GM12864 (cell line): Measurements from ENCODE around the gene FCN2.

Source experiments
- DNase-seq: peaks from one replicate; pipeline ENCODE4 v3.0.0-alpha.2; 2011; ENCODE audit warnings: low read depth
- H3K4me3 ChIP-seq: 2 replicates; pipeline ENCODE4 v1.5.1; 2011; ENCODE audit warnings: mild to moderate bottlenecking, low read depth, low read length, control low read depth
- TF ChIP-seq, protein P1 (sequence below): IDR thresholded peaks from 2 replicates; pipeline ENCODE4 v1.5.1; 2011; ENCODE audit warnings: low read depth, mild to moderate bottlenecking, moderate library complexity, low read length, control low read depth, inconsistent platforms; ENCODE audit errors: missing control alignments

The FCN2 gene

DNA sequence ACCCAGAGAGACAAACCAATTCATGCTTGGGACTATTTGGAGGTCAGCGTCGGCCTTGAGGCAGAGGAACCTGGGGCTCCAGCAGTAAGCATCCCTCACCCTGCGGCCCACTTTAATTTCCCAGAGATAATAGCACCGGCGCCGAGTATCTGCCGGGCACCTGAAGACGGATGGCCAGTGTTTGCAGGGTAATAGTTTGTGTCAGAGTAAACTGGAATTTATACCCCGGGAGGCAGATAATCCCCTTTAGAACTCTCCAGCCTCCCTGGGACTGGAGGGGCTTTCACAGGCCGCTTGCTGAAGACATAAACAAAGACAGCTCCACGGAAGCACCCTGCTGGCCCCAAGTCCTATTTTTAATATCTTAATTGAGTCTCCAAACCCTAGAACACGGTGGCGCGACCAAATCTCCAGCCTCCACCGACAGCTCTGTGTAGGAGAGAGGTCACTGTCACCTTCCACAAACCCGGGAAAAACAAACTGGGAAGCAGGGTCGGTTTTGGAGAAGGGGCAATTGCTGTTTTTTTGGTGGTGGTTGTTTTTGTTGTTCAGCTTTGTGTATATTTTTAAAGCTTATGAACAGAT is 54.5 kb downstream of the FCN2 start:
- no peak overlapping the region for H3K4me3 ChIP-seq
- TF ChIP-seq, protein P1, sequence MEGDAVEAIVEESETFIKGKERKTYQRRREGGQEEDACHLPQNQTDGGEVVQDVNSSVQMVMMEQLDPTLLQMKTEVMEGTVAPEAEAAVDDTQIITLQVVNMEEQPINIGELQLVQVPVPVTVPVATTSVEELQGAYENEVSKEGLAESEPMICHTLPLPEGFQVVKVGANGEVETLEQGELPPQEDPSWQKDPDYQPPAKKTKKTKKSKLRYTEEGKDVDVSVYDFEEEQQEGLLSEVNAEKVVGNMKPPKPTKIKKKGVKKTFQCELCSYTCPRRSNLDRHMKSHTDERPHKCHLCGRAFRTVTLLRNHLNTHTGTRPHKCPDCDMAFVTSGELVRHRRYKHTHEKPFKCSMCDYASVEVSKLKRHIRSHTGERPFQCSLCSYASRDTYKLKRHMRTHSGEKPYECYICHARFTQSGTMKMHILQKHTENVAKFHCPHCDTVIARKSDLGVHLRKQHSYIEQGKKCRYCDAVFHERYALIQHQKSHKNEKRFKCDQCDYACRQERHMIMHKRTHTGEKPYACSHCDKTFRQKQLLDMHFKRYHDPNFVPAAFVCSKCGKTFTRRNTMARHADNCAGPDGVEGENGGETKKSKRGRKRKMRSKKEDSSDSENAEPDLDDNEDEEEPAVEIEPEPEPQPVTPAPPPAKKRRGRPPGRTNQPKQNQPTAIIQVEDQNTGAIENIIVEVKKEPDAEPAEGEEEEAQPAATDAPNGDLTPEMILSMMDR: no peak
- DNase-seq: no peak

DNA sequence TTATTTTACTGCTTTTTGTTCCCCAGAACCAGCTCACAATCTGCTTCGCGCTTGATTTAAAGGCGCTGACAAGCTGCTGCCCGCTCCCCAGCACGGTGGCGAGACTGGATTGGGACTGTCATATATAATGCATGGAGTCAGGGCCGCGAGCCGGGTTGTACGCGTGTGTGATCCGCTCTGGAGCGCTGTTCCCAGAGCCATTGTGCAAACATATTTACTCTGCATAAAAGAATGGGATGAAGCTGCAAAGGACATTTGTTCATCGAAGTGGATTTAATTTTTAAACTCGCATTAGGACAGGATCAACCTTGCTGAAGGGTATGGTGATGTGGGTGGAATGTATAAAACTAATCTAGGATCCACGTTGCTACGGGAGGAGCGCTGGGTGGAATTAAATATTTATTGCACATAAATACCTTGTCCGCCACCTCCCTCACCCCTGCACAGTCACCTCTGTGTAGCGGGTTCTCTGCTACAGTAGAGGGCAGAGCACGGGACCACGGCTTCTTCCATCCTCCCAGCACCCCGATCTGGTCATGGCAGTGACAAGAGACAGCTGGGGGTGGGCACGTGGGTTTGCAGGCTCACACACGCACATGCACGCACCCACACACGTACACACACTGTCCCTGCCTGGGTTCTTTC is 55.2 kb downstream of the FCN2 start:
- H3K4me3 ChIP-seq: no peak overlapping the region; the same call in 1 of the 2 replicates
- DNase-seq: no peak
- TF ChIP-seq, protein P1: no peak

DNA sequence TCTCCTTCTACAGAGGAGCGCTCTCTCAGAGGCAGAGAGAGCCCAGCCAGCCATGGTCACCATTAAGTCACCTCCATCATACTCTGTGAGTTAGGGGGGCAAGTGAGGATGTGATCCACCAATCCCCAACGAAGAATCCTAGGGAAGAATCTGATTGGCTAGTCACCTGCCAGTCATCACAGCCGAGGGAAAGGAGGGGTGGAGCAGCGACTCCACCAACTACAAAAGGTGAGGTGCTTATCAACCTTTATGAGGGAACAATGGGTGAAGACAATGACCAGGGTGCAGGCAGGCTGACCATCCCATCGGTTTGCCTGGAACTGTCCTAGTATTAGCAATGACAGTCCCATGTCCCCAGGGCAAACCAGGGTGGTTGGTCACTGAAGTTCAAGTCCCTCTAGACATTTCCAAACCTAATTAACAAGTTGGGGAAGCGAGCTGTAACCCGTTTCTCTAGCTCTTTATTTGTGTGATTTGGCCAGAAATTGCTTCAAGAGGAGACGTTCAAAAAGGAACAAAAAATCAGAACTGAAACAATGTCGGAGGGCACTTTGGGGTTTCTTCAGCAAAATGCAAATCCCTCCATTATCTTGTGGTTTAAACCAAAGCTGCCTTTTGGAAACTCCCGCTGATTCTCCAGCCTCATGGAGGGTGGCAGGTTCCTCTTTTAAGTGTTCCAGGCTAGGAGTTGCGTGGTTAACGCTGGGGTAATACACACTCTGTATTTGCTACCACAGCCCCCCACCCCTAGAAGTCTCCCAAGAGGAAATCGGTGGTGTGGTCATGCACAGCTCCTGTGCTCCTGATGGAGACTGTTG is 55.9 kb downstream of the FCN2 start:
- peak; percentile 83 for DNase-seq
- TF ChIP-seq, protein P1: no peak
- H3K4me3 ChIP-seq: no peak overlapping the region; the same call in 1 of the 2 replicates
